D721Med (cell line): ENCODE data around the gene PTGES3.

Source experiments
- DNase-seq: peaks from one replicate; pipeline ENCODE4 v3.0.0; 2011; ENCODE audit warnings: low spot score; ENCODE audit not compliant: insufficient read length
- FAIRE-seq: peaks from 2 replicates; lab custom pipeline; 2011; peaks lifted over from hg19 to GRCh38; lab: Jason Lieb, UNC
- TF ChIP-seq, protein P1 (sequence below): IDR thresholded peaks from 2 replicates; pipeline ENCODE4 v1.5.1; 2012; ENCODE audit warnings: mild to moderate bottlenecking, control low read depth; ENCODE audit not compliant: insufficient read depth; ENCODE audit errors: missing control alignments

PTGES3 gene

DNA sequence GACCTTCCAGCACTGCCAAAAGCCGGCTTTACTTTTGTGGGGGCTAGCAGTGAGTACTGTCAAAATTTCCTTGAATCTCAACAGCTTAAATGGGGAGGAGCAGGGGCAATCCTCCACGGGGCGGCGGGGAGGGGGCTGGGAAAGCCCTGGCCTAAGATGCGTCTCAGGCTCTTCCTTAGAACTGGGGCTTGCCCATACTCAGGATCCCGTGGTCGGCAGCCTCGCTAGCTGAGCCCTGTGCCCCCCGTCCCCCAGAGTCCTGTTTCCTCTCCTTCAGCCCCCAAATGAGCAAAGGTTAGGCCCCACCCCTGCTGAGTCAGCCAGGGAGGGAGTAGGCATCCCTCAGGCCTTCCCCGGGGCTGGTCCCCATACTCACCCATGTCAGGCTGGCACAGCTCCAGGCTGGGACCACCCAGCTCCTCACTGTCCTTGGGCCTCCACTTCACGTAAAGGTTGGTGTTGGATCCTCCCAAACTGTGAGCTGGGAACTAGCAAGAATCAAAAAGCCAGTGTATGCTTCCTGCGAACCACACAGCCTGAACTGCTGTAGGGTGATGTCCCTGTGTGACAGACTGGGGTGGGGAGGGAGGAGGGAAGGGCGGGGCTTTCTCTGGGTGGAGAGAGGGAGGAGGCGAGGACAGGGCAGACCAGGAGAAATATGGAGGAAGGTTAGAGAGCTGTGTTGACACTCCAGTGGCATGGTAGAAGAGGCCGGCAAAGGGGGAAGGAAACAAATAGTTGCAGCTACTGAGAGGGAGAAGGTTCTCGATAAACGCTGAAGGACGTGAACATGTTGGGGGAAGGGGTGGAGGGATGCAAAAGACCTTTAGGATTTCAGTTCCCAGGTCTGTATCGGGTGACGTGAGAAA, 52.0 kb downstream of the PTGES3 start:
- FAIRE-seq, result no peak
- TF ChIP-seq, protein P1, sequence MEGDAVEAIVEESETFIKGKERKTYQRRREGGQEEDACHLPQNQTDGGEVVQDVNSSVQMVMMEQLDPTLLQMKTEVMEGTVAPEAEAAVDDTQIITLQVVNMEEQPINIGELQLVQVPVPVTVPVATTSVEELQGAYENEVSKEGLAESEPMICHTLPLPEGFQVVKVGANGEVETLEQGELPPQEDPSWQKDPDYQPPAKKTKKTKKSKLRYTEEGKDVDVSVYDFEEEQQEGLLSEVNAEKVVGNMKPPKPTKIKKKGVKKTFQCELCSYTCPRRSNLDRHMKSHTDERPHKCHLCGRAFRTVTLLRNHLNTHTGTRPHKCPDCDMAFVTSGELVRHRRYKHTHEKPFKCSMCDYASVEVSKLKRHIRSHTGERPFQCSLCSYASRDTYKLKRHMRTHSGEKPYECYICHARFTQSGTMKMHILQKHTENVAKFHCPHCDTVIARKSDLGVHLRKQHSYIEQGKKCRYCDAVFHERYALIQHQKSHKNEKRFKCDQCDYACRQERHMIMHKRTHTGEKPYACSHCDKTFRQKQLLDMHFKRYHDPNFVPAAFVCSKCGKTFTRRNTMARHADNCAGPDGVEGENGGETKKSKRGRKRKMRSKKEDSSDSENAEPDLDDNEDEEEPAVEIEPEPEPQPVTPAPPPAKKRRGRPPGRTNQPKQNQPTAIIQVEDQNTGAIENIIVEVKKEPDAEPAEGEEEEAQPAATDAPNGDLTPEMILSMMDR, result no peak
- no peak for DNase-seq

DNA sequence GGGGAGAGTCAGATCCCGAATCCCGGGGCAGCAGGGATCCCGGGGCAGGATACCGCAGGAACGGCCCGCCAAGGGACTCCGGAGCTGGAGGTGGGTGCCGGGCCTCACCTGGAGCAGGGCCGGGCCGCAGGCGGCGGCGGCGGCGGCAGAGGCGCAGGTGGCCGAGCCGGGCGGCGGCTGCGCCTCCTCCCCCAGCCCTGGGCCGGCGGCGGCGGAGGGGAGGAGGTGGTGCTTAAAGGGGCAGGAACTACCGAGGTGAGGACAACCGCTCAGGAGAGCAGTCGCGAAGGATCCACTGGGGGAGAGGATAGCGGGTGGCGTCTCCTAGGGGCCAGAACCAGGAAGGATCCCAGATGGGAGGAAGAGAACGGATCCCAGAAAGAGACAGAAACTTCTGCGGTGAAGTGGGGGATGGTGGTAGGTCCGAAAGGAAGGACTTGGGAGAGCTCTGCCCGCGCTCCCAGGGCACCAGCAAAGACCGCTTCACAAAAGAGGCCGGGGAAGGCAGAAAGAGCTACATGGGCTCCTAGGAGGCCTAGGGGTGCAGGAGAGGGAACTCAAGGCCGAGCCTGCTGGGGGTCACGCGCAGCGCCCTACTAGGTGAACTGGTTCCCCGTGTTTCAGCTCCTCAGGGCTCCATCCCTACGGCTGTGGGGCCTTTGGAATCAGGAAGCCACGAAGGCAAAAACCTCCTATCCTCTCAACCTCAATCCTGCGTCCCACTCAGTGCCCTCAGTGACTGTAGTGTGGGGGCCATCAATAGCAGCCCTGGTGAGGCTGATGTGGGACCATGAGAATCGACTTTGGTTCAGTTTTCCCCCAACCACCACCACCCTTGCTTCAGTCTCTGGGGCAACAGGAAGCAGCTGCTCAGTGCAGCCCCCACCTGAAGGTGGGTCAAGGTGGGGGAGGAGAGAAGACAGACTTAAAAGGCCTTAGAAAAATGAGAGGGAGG, 53.0 kb downstream of the PTGES3 start:
- FAIRE-seq (no peak), DNase-seq (no peak)
- TF ChIP-seq, protein P1, result peak; percentile 52

DNA sequence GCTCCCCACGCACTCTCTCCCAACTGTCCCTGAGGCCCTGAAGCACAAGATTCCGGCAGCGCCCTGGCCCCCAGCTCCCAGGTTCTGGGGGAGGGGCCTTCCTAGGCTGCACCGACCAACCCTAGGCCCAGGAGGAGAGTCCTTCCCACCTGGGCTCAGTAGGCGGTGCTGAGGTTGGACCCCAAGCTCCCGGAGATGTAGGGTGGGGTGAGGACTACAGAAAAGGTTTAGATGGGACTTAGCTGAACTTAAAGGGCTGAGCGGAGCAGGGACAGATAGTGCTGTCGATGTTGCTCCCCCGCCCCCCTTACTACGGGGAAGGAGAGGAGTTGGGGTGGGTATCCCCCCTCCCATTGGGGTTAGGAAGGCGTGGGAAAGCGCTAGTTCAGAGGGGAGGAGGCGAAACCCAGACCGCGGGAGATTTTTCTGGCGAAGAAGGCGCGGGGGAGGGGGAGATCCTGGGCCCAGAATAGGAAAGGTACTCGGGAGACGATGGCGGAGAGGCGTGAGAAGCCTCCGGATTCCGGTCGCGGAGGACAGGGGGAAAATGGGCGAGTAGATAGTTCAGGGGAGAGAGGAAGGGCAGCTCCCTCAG, 53.7 kb downstream of the PTGES3 start:
- DNase-seq, result no peak
- no peak for FAIRE-seq
- TF ChIP-seq, protein P1, result no peak

DNA sequence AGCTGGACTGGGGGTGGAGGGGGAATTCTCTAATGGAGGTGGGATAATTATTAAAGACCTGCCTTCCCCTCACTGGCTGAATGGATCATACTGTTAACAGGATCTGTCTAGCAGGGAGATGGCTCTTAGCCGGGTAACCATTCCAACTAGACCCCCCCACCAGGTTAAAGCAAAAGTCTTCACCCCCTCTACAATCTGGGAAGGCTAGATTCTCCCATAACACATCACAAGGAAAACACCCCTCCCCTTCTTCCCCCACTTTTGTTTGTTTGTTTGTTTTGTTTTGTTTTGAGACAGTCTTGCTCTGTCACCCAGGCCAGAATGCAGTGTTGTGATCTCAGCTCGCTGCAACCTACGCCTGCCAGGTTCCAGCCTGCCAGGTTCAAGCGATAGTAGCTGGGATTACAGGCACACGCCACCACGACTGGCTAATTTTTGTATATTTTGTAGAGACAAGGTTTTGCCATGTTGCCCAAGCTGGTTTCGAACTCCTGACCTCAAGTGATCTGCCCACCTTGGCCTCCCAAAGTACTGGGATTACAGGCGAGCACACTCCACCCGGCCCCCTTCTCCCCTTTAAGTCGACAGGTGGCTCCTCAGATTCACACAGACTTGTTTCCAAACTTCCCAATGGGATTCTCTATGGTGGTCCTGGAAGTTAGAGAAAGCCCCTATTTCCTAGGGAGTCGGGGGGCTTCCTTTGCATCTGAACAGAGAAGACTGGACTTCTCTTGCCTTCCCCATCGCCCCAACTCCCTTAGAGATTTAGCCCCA, 54.4 kb downstream of the PTGES3 start:
- DNase-seq (no peak), FAIRE-seq (no peak)
- TF ChIP-seq, protein P1, result no peak

DNA sequence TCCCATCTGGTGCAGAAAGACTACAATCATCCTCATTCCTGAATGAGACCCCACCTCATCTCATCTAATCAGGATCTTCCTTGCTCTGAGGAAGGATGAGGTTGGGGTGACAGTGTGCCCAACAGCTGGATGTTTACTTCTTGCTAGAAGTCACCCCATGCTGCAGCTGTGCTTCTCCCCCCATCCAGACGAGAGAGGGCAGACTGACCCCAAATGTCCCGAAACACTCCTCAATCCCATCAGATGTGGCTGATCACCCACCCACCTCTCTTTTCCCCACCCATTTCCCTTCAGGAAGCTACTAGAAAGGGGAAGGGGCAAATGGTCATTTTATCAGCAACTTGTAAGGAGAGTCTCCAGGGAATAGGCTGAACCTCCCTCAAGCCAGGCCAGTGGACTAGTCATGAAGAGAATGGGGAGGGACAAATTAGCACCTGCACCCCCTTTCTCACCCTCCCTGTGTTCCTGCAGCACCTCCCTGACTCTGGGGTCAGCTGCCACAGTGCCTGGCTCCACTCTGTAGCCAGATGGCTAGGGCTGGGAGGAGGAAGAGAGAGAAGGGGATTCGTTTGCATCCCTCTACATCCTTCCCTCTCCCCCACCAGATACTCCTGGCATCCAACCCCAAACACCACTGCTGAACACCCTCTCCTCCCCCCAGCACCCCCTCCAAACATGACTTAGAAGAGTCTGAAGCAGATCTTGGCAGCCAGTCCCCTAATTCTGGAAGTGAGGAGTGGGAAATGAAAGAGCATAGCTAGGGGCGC, 55.2 kb downstream of the PTGES3 start:
- FAIRE-seq (no peak), DNase-seq (no peak)
- TF ChIP-seq, protein P1, result no peak
